Measurements from ENCODE around the gene UNCX.

UNCX gene

DNA sequence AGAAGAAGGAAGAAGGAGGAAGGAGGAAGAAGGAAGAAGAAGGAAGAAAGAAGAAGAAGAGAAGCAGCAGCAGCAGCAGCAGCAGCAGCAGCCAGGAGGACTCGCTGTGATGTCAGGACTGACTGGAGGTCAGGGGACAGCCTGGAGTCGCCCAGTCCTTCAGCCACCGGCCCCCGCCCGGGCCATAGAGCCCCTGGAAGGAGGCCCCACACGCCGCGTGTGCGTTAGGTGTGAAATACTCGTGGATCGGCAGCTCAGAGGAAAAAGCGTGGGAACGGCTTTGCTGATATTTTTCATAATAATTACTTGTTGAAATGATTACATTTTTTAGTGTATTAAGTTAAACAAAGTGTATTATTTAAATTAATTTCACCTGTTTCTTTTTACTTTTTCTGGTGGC lies 48.4 kb downstream of the UNCX start:
- DNase-seq: no peak

DNA sequence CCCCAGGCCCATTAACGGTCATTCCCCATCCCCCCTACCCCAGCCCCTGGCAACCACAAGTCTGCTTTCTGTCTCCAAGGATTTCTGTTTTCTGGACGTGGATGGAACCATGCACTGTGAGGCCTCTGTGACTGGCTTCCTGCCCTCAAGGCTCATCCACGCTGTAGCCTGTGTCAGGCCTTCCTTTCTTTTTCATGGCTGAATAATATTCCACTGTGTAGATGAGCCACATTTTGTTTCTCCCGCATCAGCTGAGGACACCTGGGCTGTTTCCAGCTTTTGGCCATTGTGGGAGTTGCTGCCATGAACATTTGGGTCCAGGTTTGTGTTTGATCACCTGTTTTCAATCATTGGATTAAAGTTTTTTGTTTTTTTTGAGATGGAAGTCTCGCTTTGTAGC lies 50.0 kb downstream of the UNCX start:
- no peak for DNase-seq

DNA sequence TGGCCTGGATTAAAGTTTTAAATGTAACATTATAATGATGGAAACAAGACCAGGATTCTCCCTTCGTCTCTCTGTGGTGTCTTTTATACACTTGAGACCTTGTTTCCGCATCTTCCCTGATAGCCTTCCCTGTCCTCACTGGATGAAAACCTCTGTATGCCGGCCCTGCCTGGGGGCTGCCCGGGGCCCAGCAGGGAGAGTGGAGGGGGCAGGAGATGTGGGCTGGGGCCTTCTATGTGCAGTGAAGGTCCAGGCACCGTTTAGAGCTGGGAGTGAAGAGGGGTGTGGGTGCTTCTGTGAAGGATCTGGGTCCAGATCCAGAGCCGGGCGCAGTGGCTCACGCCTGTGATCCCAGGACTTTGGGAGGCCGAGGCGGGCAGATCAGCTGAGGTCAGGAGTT lies 50.7 kb downstream of the UNCX start:
- DNase-seq: no peak

DNA sequence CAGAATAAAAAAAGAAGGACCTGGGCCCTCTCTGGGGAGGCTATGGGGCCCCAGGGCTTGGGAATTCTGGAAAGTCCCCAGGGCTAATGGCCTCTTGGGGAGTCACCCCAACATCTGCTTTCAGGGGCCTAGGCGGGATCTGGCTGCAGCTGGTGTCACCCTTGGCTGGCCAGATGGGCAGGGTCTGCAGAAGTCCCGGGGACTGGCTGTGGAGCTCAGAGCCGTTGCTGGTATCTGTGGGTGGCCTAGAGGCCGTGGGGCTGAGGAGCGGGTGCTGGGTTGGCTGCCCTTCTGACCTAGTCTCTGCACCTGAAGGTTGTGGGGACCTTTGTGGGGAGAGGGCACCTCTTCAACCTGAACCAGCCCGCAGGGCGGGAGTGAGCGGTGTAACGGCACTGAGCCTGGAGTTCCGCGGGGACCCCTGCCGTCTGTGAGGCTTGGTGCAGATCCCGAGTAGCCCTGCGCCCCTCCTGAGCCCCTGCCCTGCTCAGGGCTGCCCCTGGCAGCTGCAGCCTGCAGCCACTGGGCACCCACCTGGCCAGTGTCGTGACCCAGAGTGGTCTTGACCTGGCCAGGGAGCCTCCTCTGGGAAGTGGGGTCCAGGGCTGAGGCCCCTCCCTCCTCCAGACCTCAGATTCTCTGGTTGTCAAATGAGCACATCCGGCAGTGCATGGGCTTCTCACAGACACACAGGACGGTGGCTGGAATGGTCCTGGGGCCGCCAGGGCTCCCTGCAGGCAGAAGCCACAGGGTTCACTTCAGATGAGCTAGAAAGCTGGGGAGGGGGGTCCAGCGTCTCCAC lies 51.5 kb downstream of the UNCX start:
- no peak for DNase-seq

DNA sequence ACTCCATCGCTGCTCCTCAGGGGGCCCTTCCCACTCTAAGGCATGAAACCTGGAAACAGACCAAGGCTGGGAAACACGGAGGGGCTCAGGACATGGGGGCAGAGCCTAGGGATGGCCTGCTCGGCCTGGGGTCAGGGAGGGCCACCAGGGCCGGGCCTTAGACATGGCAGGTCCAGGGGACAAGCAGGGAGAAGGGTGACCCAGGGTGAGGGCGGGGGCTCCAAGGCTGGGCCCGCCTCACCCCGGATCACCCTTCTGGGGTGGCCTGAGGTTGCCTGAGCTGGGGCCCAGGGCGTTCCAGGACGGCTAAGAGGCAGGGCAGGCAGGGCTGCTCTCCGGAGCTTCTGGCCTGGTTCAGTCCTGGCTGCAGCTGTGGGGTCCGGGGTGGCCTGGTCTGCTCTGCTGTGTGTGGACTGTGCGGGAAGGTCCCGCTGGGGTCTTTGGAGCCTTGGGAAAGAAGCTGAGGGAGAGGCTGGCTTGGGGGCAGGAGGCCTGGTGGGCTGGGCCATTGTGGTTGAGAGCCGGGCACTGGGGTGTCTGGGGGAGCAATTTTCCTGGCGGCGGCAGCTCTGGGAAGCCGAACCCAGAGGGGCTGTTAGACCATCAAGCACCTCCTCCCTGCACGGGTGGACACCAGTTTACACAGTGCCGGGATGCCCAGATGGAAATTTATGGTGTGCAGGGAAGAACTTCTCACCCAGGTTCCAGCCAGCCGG lies 52.2 kb downstream of the UNCX start:
- DNase-seq: no peak

DNA sequence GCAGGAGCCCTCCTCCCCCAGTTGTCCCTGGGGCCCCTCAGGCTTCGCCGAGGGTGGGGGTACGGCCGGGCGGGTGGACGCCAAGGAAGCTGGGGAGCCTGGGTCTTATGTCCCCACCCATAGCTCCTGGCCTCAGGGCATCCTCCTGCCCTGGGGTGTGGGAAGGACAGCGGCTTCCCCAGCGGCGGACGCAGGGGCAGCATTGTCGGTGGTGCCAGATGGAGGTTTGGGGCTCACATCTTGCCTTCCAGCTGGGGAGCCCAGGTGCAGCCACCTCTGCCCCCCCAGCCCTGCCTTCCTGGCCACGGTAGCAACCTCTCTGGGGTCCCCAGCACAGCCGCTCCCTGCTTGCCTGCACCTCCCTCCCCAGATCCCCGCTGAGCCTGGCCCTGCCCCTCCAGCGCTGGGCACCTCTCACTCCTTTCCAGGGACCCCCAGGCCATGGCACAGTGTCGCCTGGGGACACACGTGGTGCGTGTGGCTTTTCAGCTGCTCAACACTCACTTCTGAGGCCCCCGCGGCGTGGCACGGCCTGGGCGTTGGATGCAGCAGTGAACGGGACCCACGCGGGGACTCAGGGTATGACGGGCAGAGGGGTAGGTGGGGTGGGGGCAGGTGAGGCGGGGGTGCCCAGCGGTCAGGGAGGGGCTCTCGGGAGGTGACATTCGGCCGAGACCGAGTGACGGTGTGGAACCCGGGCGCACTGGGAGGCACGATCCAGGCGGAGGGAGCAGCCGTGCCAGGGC lies 53.1 kb downstream of the UNCX start:
- DNase-seq: no peak

Data from RPMI8226 (cell line).